Spleen (tissue), 7 donors: Measurements from ENCODE around the gene BLMH.

Experiments used
- POLR2A ChIP-seq, 3 donors: fragments of 450-650 bp; IDR thresholded peaks; one replicate each; pipeline ENCODE4 v1.5.1; 2017; ENCODE audit warnings: antibody characterized with exemption in 3 of 3, mild to moderate bottlenecking in 1 of 3
- POLR2AphosphoS5 ChIP-seq, 3 donors: sonication (generic); formaldehyde crosslinking; IDR thresholded peaks; one replicate each; pipeline ENCODE4 v1.5.1; 2017; ENCODE audit warnings: antibody characterized with exemption in 3 of 3
- TF ChIP-seq, protein P1 (sequence below), 11 experiments: fragments of 200-600 bp in 7 of 11; fragments of 450-650 bp in 4 of 11; sonication (generic) in 4 of 11; IDR thresholded peaks in 8 of 11; conservative IDR thresholded peaks in 3 of 11; 1 replicate in 7 of 11; 2 replicates in 4 of 11; pipeline versions ENCODE4 v1.4.0 to v1.8.0; 2016 to 2021; ENCODE audit warnings: antibody characterized with exemption in 11 of 11, inconsistent platforms in 4 of 11, mild to moderate bottlenecking in 1 of 11
- donor health status: DM: no; HTN: no; CAD: no; lungs with moderate emphysema.
- donor health status: DM: no; HTN: no; CAD: no.
- donor health status: DM: no; HTN: no; CAD: no.

DNA sequence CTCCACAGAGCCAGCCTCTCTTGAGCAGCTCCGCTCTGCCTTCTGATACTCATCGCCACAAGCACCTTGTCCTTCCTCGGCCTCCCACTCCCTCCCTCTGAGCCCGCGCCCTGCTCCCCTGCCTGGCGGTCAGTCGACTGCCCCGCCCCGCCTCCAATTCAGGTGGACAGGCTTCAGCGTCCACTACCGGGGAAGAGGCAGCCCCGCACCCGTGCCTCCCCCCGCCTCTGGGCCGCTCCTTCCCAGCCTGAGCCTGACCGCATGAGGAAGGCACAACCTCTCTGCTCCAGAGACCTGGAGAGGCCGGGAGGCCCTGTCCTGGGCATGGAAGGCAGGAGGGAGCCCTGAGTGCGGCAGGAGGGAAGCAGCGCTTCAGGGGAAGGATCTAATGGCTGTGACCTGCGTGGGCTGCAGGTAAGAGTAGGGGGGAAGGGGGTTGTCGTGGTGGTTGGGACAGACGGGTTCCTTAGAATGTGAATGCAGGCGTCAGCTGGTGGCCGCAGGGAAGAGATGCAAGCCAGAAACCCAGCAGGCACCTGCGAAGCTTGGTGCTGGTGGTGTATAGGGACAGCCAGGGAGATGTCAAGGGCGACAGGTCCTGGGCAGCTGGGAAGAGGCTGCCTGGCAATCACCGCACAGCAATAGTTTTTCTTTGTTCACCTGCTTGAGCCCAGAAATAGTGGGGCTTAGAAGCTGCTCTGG, 53.2 kb downstream of the BLMH start:
- TF ChIP-seq POLR2A (IDR thresholded peaks at IDR 0.05) (no peak), POLR2AphosphoS5 (IDR thresholded peaks at IDR 0.05) (no peak)
- TF ChIP-seq, protein P1, sequence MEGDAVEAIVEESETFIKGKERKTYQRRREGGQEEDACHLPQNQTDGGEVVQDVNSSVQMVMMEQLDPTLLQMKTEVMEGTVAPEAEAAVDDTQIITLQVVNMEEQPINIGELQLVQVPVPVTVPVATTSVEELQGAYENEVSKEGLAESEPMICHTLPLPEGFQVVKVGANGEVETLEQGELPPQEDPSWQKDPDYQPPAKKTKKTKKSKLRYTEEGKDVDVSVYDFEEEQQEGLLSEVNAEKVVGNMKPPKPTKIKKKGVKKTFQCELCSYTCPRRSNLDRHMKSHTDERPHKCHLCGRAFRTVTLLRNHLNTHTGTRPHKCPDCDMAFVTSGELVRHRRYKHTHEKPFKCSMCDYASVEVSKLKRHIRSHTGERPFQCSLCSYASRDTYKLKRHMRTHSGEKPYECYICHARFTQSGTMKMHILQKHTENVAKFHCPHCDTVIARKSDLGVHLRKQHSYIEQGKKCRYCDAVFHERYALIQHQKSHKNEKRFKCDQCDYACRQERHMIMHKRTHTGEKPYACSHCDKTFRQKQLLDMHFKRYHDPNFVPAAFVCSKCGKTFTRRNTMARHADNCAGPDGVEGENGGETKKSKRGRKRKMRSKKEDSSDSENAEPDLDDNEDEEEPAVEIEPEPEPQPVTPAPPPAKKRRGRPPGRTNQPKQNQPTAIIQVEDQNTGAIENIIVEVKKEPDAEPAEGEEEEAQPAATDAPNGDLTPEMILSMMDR (IDR thresholded peaks at IDR 0.05 in 8 of 11, conservative IDR thresholded peaks at IDR 0.05 in 3 of 11), result no peak
